Trophoblast cell (in vitro differentiated cells and primary cell): ENCODE measurements around the gene CBX2.

ENCODE experiments used
- DNase-seq, 2 donors: peaks; one replicate each; pipeline ENCODE4 v3.0.0-alpha.2; 2016
- H2AFZ ChIP-seq: 2 replicates; pipeline ENCODE4 v1.6.1; 2013; ENCODE audit warnings: low read length, moderate library complexity, mild to moderate bottlenecking; ENCODE audit not compliant: insufficient read depth, poor library complexity
- H2AK5ac ChIP-seq: 2 replicates; pipeline ENCODE4 v1.6.1; 2013; ENCODE audit warnings: mild to moderate bottlenecking, low read length
- H2BK120ac ChIP-seq: 2 replicates; pipeline ENCODE4 v1.6.1; 2013; ENCODE audit warnings: low read length, mild to moderate bottlenecking, moderate library complexity; ENCODE audit not compliant: insufficient read depth, poor library complexity
- H2BK12ac ChIP-seq: 2 replicates; pipeline ENCODE4 v1.6.1; 2013; ENCODE audit warnings: mild to moderate bottlenecking, low read length, moderate library complexity
- H2BK5ac ChIP-seq: 2 replicates; pipeline ENCODE4 v1.6.1; 2013; ENCODE audit warnings: low read length, low read depth, moderate library complexity, mild to moderate bottlenecking; ENCODE audit not compliant: poor library complexity
- H3K14ac ChIP-seq: 2 replicates; pipeline ENCODE4 v1.6.1; 2013; ENCODE audit warnings: mild to moderate bottlenecking, low read length
- H3K18ac ChIP-seq: 2 replicates; pipeline ENCODE4 v1.6.1; 2013; ENCODE audit warnings: mild to moderate bottlenecking, low read length
- H3K23ac ChIP-seq: 2 replicates; pipeline ENCODE4 v1.6.1; 2013; ENCODE audit warnings: low read length
- H3K27ac ChIP-seq: 2 replicates; pipeline ENCODE4 v1.5.1; 2013; ENCODE audit warnings: low read depth, mild to moderate bottlenecking, inconsistent platforms, low read length, moderate library complexity
- H3K27me3 ChIP-seq: 2 replicates; pipeline ENCODE4 v1.6.1; 2013; ENCODE audit warnings: inconsistent platforms, mild to moderate bottlenecking, low read length, moderate library complexity; ENCODE audit not compliant: insufficient read depth
- H3K36me3 ChIP-seq, 2 experiments: 1 replicate in 1 of 2; 2 replicates in 1 of 2; pipeline ENCODE4 v1.6.1; 2013; ENCODE audit warnings: low read length in 2 of 2, mild to moderate bottlenecking in 2 of 2, moderate library complexity in 1 of 2; ENCODE audit not compliant: insufficient read depth in 2 of 2, control insufficient read depth in 1 of 2
- H3K4ac ChIP-seq: 2 replicates; pipeline ENCODE4 v1.6.1; 2013; ENCODE audit warnings: low read depth, mild to moderate bottlenecking, low read length, moderate library complexity
- H3K4me1 ChIP-seq, 2 experiments: 1 replicate in 1 of 2; 2 replicates in 1 of 2; pipeline ENCODE4 v1.6.1; 2013; ENCODE audit warnings: low read length in 2 of 2, mild to moderate bottlenecking in 2 of 2, moderate library complexity in 1 of 2; ENCODE audit not compliant: insufficient read depth in 2 of 2, control insufficient read depth in 1 of 2
- H3K4me2 ChIP-seq: 2 replicates; pipeline ENCODE4 v1.6.1; 2013; ENCODE audit warnings: inconsistent platforms, mild to moderate bottlenecking, low read length, moderate library complexity
- H3K4me3 ChIP-seq: 2 replicates; pipeline ENCODE4 v1.5.1; 2013; ENCODE audit warnings: mild to moderate bottlenecking, low read depth, low read length, inconsistent platforms
- H3K79me1 ChIP-seq: one replicate; pipeline ENCODE4 v1.6.1; 2013; ENCODE audit warnings: low read length
- H3K79me2 ChIP-seq: 2 replicates; pipeline ENCODE4 v1.6.1; 2013; ENCODE audit warnings: low read length, mild to moderate bottlenecking; ENCODE audit not compliant: control insufficient read depth, insufficient read depth, poor library complexity
- H3K9ac ChIP-seq: 2 replicates; pipeline ENCODE4 v1.6.1; 2013; ENCODE audit warnings: mild to moderate bottlenecking, low read length
- H3K9me3 ChIP-seq: 2 replicates; pipeline ENCODE4 v1.6.1; 2013; ENCODE audit warnings: low read depth, mild to moderate bottlenecking, control low read depth, inconsistent platforms, low read length; ENCODE audit not compliant: insufficient read depth
- H4K12ac ChIP-seq: 2 replicates; pipeline ENCODE4 v1.6.1; 2013; ENCODE audit warnings: low read depth, mild to moderate bottlenecking, low read length, moderate library complexity
- H4K8ac ChIP-seq: 2 replicates; pipeline ENCODE4 v1.6.1; 2013; ENCODE audit warnings: low read depth, mild to moderate bottlenecking, low read length, moderate library complexity
- H4K91ac ChIP-seq: one replicate; pipeline ENCODE4 v1.6.1; 2013; ENCODE audit warnings: low read depth, mild to moderate bottlenecking, low read length, moderate library complexity
- WGBS: extraction: QIAGEN DNeasy Blood & Tissue Kit; methylation state at CpG from one replicate; pipeline ENCODE4 v1.1.7; 2013; ENCODE audit warnings: missing lambda C conversion rate; ENCODE audit not compliant: insufficient read length, insufficient coverage; ENCODE audit errors: extremely low coverage; 5-methylcytosine and 5-hydroxymethylcytosine counted together

CBX2 gene

GRCh38 chr17:79802039-79802735 lies 24.2 kb downstream of the CBX2 start:
- no CpG with 5 or more reads among the region's 11 CpGs for WGBS
- H3K27me3 ChIP-seq, result peaks cover 95% of the 10 kb centered on the region
- H2BK5ac ChIP-seq, result no peak overlapping the region
- DNase-seq, result no peak
- no peak overlapping the region for H3K23ac ChIP-seq
- H4K8ac ChIP-seq, result no peak overlapping the region
- no peaks in the 10 kb centered on the region for H3K36me3 ChIP-seq
- peaks cover 17% of the 10 kb centered on the region for H3K9me3 ChIP-seq
- no peaks in the 10 kb centered on the region for H3K79me2 ChIP-seq
- no peak overlapping the region for H2AK5ac ChIP-seq
- no peak overlapping the region for H3K4me2 ChIP-seq
- H4K12ac ChIP-seq, result no peak overlapping the region
- H2AFZ ChIP-seq, result no peak overlapping the region
- H3K79me1 ChIP-seq, result peaks cover 2% of the 10 kb centered on the region
- no peak overlapping the region for H2BK12ac ChIP-seq
- no peak overlapping the region for H3K4me3 ChIP-seq
- H3K9ac ChIP-seq, result no peak overlapping the region
- H3K27ac ChIP-seq, result no peak overlapping the region
- H4K91ac ChIP-seq, result no peak overlapping the region
- H3K4me1 ChIP-seq, result peaks cover 14 to 23% of the 10 kb centered on the region in 2 experiments
- no peak overlapping the region for H3K18ac ChIP-seq
- H2BK120ac ChIP-seq, result no peak overlapping the region
- H3K14ac ChIP-seq, result no peak overlapping the region
- H3K4ac ChIP-seq, result no peak overlapping the region

GRCh38 chr17:79802736-79803420 lies 24.9 kb downstream of the CBX2 start:
- no peak overlapping the region for H2AK5ac ChIP-seq
- H2BK120ac ChIP-seq, result no peak overlapping the region
- H4K8ac ChIP-seq, result no peak overlapping the region
- no peak overlapping the region for H3K27ac ChIP-seq
- H4K91ac ChIP-seq, result no peak overlapping the region
- peaks cover 20% of the 10 kb centered on the region for H3K9me3 ChIP-seq
- H4K12ac ChIP-seq, result no peak overlapping the region
- H3K36me3 ChIP-seq, result no peaks in the 10 kb centered on the region
- H3K9ac ChIP-seq, result no peak overlapping the region
- WGBS, result no CpG with 5 or more reads among the region's 57 CpGs
- H3K18ac ChIP-seq, result no peak overlapping the region
- no peak overlapping the region for H2BK12ac ChIP-seq
- no peak overlapping the region for H2AFZ ChIP-seq
- H3K4me2 ChIP-seq, result no peak overlapping the region
- H3K27me3 ChIP-seq, result peaks cover 99% of the 10 kb centered on the region
- H3K14ac ChIP-seq, result no peak overlapping the region
- H3K4me3 ChIP-seq, result no peak overlapping the region
- DNase-seq, result no peak
- H3K79me2 ChIP-seq, result no peaks in the 10 kb centered on the region
- H3K4me1 ChIP-seq, result peaks cover 11 to 20% of the 10 kb centered on the region in 2 experiments
- H3K4ac ChIP-seq, result no peak overlapping the region
- no peak overlapping the region for H3K23ac ChIP-seq
- no peak overlapping the region for H2BK5ac ChIP-seq
- H3K79me1 ChIP-seq, result no peaks in the 10 kb centered on the region

- DNase-seq, result no peak
- H3K36me3 ChIP-seq, result no peaks in the 10 kb centered on the region
- no peak overlapping the region for H2AK5ac ChIP-seq
- H3K4ac ChIP-seq, result no peak overlapping the region
- no peak overlapping the region for H3K4me3 ChIP-seq
- H3K14ac ChIP-seq, result no peak overlapping the region
- no peak overlapping the region for H2BK120ac ChIP-seq
- no peak overlapping the region for H3K23ac ChIP-seq
- H4K12ac ChIP-seq, result no peak overlapping the region
- no peak overlapping the region for H2AFZ ChIP-seq
- no peak overlapping the region for H4K8ac ChIP-seq
- H3K9ac ChIP-seq, result no peak overlapping the region
- H2BK5ac ChIP-seq, result no peak overlapping the region
- no peak overlapping the region for H2BK12ac ChIP-seq
- H3K79me2 ChIP-seq, result no peaks in the 10 kb centered on the region
- no peak overlapping the region for H3K27ac ChIP-seq
- peaks cover 99% of the 10 kb centered on the region for H3K27me3 ChIP-seq
- no peak overlapping the region for H3K18ac ChIP-seq
- no peaks in the 10 kb centered on the region for H3K79me1 ChIP-seq
- peaks cover 20% of the 10 kb centered on the region for H3K9me3 ChIP-seq
- H3K4me1 ChIP-seq, result peaks cover 5 to 14% of the 10 kb centered on the region in 2 experiments
- no peak overlapping the region for H3K4me2 ChIP-seq
- WGBS, result no CpG with 5 or more reads among the region's 31 CpGs
- H4K91ac ChIP-seq, result no peak overlapping the region
These were observed 25.6 kb downstream of the CBX2 start for GRCh38 chr17:79803421-79803996.

GRCh38 chr17:79803997-79804855 lies 26.3 kb downstream of the CBX2 start:
- Histone ChIP-seq H3K27ac (no peak overlapping the region), H3K14ac (no peak overlapping the region), H3K79me1 (no peaks in the 10 kb centered on the region), H2BK5ac (no peak overlapping the region), H3K9ac (no peak overlapping the region), H3K4me3 (no peak overlapping the region), H3K4me1 (peaks cover 5 to 12% of the 10 kb centered on the region in 2 experiments), H2BK120ac (no peak overlapping the region), H3K79me2 (no peaks in the 10 kb centered on the region), H4K12ac (no peak overlapping the region), H3K4me2 (peak overlapping the region; percentile 42), H4K91ac (no peak overlapping the region), H3K9me3 (peaks cover 19% of the 10 kb centered on the region), H4K8ac (no peak overlapping the region), H2AFZ (no peak overlapping the region), H3K27me3 (peaks cover 98% of the 10 kb centered on the region), H2BK12ac (no peak overlapping the region), H3K23ac (no peak overlapping the region), H2AK5ac (no peak overlapping the region), H3K18ac (no peak overlapping the region), H3K36me3 (no peaks in the 10 kb centered on the region), H3K4ac (no peak overlapping the region)
- DNase-seq, result no peak
- no CpG with 5 or more reads among the region's 76 CpGs for WGBS
